Thymus (tissue), 11 donors: ENCODE results near the gene ADD3. TPM values are rescaled to one million over a fixed set of nuclear protein-coding genes. Genes with fewer than 3 reads are reported as not detected.

Experiments used
- DNase-seq, 9 donors: peaks; one replicate each; pipeline ENCODE4 v3.0.0-alpha.2; 2013; ENCODE audit warnings: low spot score in 9 of 9, low read depth in 6 of 9, missing footprints in 1 of 9
- H3K27ac ChIP-seq, 2 donors: one replicate each; pipeline ENCODE4 v1.5.1; 2013; ENCODE audit warnings: control low read depth in 1 of 2, low read depth in 1 of 2, low read length in 1 of 2, mild to moderate bottlenecking in 1 of 2, moderate library complexity in 1 of 2
- H3K27me3 ChIP-seq, 2 donors: one replicate each; pipeline ENCODE4 v1.5.1; 2013; ENCODE audit warnings: low read length in 1 of 2; ENCODE audit not compliant: control insufficient read depth in 2 of 2, insufficient read depth in 1 of 2
- H3K36me3 ChIP-seq, 2 donors: one replicate each; pipeline ENCODE4 v1.5.1; 2013; ENCODE audit warnings: low read length in 1 of 2, mild to moderate bottlenecking in 1 of 2, moderate library complexity in 1 of 2; ENCODE audit not compliant: control insufficient read depth in 2 of 2, insufficient read depth in 2 of 2
- H3K4me1 ChIP-seq, 2 donors: one replicate each; pipeline ENCODE4 v1.5.1; 2013; ENCODE audit warnings: low read length in 2 of 2; ENCODE audit not compliant: control insufficient read depth in 2 of 2, insufficient read depth in 2 of 2
- H3K4me3 ChIP-seq, 2 donors: one replicate each; pipeline ENCODE4 v1.5.1; 2013; ENCODE audit warnings: low read length in 2 of 2, control low read depth in 1 of 2, mild to moderate bottlenecking in 1 of 2
- H3K9me3 ChIP-seq, 2 donors: one replicate each; pipeline ENCODE4 v1.5.1; 2013; ENCODE audit warnings: low read length in 1 of 2, mild to moderate bottlenecking in 1 of 2; ENCODE audit not compliant: control insufficient read depth in 2 of 2, insufficient read depth in 1 of 2
- WGBS: extraction: QIAGEN DNeasy Blood & Tissue Kit; methylation state at CpG from one replicate; pipeline ENCODE4 v1.1.7; 2013; 5-methylcytosine and 5-hydroxymethylcytosine counted together
- polyA plus RNA-seq: library from polyadenylated mRNA; stranded (reverse); fragments of 200-250 nt; gene quantifications from one replicate; pipeline ENCODE4 v1.2.3, GENCODE V29; 2013
- total RNA-seq: library from RNA; stranded (reverse); fragments of 120-200 nt; gene quantifications from one replicate; pipeline ENCODE4 v1.2.4, GENCODE V29; 2013
- donor health status: healthy.

ADD3 gene
- total and polyA plus RNA-seq, 2 donors, result 112 to 217 TPM

GRCh38 chr10:110035070-110035921 lies 27.5 kb downstream of the ADD3 start:
- Histone ChIP-seq H3K27me3 (no peaks in the 10 kb centered on the region), H3K27ac (no peak overlapping the region), H3K36me3 (no peaks in the 10 kb centered on the region), H3K4me1 (peaks cover 6 to 8% of the 10 kb centered on the region in 2 donors), H3K4me3 (no peak overlapping the region), H3K9me3 (no peaks in the 10 kb centered on the region)
- no peak for DNase-seq
- WGBS, result 90% methylated on average over 9 of the region's 9 CpGs

GRCh38 chr10:110036640-110037039 lies 28.9 kb downstream of the ADD3 start:
- Histone ChIP-seq H3K27ac (no peak overlapping the region), H3K9me3 (no peaks in the 10 kb centered on the region), H3K36me3 (no peaks in the 10 kb centered on the region), H3K4me3 (no peak overlapping the region), H3K4me1 (peaks cover 6 to 8% of the 10 kb centered on the region in 2 donors), H3K27me3 (no peaks in the 10 kb centered on the region)
- DNase-seq, result no peak
- WGBS, result 97% methylated on average over 3 of the region's 3 CpGs

GRCh38 chr10:110039254-110039653 lies 31.5 kb downstream of the ADD3 start:
- H3K4me3 ChIP-seq, result no peak overlapping the region
- no peaks in the 10 kb centered on the region for H3K36me3 ChIP-seq
- no peaks in the 10 kb centered on the region for H3K9me3 ChIP-seq
- no peak overlapping the region for H3K27ac ChIP-seq
- H3K4me1 ChIP-seq, result peaks cover 6 to 8% of the 10 kb centered on the region in 2 donors
- DNase-seq, result no peak
- no peaks in the 10 kb centered on the region for H3K27me3 ChIP-seq

GRCh38 chr10:110040108-110040507 lies 32.3 kb downstream of the ADD3 start:
- Histone ChIP-seq H3K36me3 (no peaks in the 10 kb centered on the region), H3K4me3 (no peak overlapping the region), H3K9me3 (no peaks in the 10 kb centered on the region), H3K4me1 (peaks cover 5 to 6% of the 10 kb centered on the region in 2 donors), H3K27ac (no peak overlapping the region), H3K27me3 (no peaks in the 10 kb centered on the region)
- no peak for DNase-seq
- WGBS, result 98% methylated on average over 1 of the region's 1 CpG

GRCh38 chr10:110040767-110041478 lies 33.1 kb downstream of the ADD3 start:
- H3K36me3 ChIP-seq, result no peaks in the 10 kb centered on the region
- WGBS, result 97% methylated on average over 9 of the region's 9 CpGs
- no peak overlapping the region for H3K4me3 ChIP-seq
- H3K9me3 ChIP-seq, result no peaks in the 10 kb centered on the region
- no peaks in the 10 kb centered on the region for H3K4me1 ChIP-seq
- no peak overlapping the region for H3K27ac ChIP-seq
- H3K27me3 ChIP-seq, result no peaks in the 10 kb centered on the region
- no peak for DNase-seq

- H3K4me3 ChIP-seq, result no peak overlapping the region
- 90% methylated on average over 3 of the region's 3 CpGs for WGBS
- H3K9me3 ChIP-seq, result no peaks in the 10 kb centered on the region
- H3K36me3 ChIP-seq, result no peaks in the 10 kb centered on the region
- no peaks in the 10 kb centered on the region for H3K4me1 ChIP-seq
- no peak overlapping the region for H3K27ac ChIP-seq
- no peaks in the 10 kb centered on the region for H3K27me3 ChIP-seq
- no peak for DNase-seq
Observed at GRCh38 chr10:110041479-110041829, 33.7 kb downstream of the ADD3 start.

- WGBS, result 92% methylated on average over 3 of the region's 3 CpGs
Observed at GRCh38 chr10:110042181-110042580, 34.4 kb downstream of the ADD3 start.

GRCh38 chr10:110042891-110043290 lies 35.1 kb downstream of the ADD3 start:
- peaks cover 0 to 2% of the 10 kb centered on the region in 2 donors for H3K9me3 ChIP-seq
- no peak for DNase-seq
- H3K4me3 ChIP-seq, result no peak overlapping the region
- H3K27ac ChIP-seq, result no peak overlapping the region
- H3K36me3 ChIP-seq, result no peaks in the 10 kb centered on the region
- no peaks in the 10 kb centered on the region for H3K27me3 ChIP-seq
- 96% methylated on average over 4 of the region's 4 CpGs for WGBS
- H3K4me1 ChIP-seq, result no peaks in the 10 kb centered on the region

More at GRCh38 chr10:110042181-110042580, 34.4 kb downstream of the ADD3 start:
- Histone ChIP-seq H3K4me3 (no peak overlapping the region), H3K36me3 (no peaks in the 10 kb centered on the region), H3K9me3 (no peaks in the 10 kb centered on the region), H3K4me1 (no peaks in the 10 kb centered on the region), H3K27ac (no peak overlapping the region), H3K27me3 (no peaks in the 10 kb centered on the region)
- DNase-seq, result no peak

- Histone ChIP-seq H3K27me3 (no peaks in the 10 kb centered on the region), H3K27ac (no peak overlapping the region), H3K4me3 (no peak overlapping the region), H3K4me1 (no peaks in the 10 kb centered on the region), H3K36me3 (no peaks in the 10 kb centered on the region), H3K9me3 (peaks cover 0 to 16% of the 10 kb centered on the region in 2 donors)
- 98% methylated on average over 2 of the region's 2 CpGs for WGBS
- DNase-seq, result no peak
Observed at GRCh38 chr10:110044681-110045080, 36.9 kb downstream of the ADD3 start.
